Spleen (tissue), 7 donors: ENCODE results near the gene MOB3B.

Experiments used
- CTCF ChIP-seq, 11 experiments: fragments of 200-600 bp in 7 of 11; fragments of 450-650 bp in 4 of 11; sonication (generic) in 4 of 11; IDR thresholded peaks in 8 of 11; conservative IDR thresholded peaks in 3 of 11; 1 replicate in 7 of 11; 2 replicates in 4 of 11; pipeline versions ENCODE4 v1.4.0 to v1.8.0; 2016 to 2021; ENCODE audit warnings: antibody characterized with exemption in 11 of 11, inconsistent platforms in 4 of 11, mild to moderate bottlenecking in 1 of 11
- POLR2AphosphoS5 ChIP-seq, 3 donors: sonication (generic); formaldehyde crosslinking; IDR thresholded peaks; one replicate each; pipeline ENCODE4 v1.5.1; 2017; ENCODE audit warnings: antibody characterized with exemption in 3 of 3
- donor health status: DM: no; HTN: no; CAD: no; lungs with moderate emphysema.
- donor health status: DM: no; HTN: no; CAD: no.
- donor health status: DM: no; HTN: no; CAD: no.

GRCh38 chr9:27554712-27555111, 25.1 kb upstream of the MOB3B start:
- TF ChIP-seq CTCF (IDR thresholded peaks at IDR 0.05 in 8 of 11, conservative IDR thresholded peaks at IDR 0.05 in 3 of 11) = no peak
- TF ChIP-seq POLR2AphosphoS5 (IDR thresholded peaks at IDR 0.05) = no peak
